Panc1 (cell line): Measurements from ENCODE around the gene DGKZ. TPM values are rescaled to one million over a fixed set of nuclear protein-coding genes. Genes with fewer than 3 reads are reported as not detected.

Experiments
- ATAC-seq: fragments of 200-7000 bp; cut with Tn5 transposase; 2 replicates; pipeline ENCODE4 v1.9.1; 2020; ENCODE audit warnings: mild to moderate bottlenecking, moderate library complexity
- BruUV-seq: library from RNA; stranded (reverse); fragments of 400-500 nt; replicated peaks from 2 replicates; lab custom pipeline; 2021; lab: Mats Ljungman, UMichigan
- CTCF ChIA-PET: fragments of 300-600 bp; sonication (Branson Sonifier 250); formaldehyde crosslinking; loops from one replicate; lab custom pipeline; 2022; ENCODE audit warnings: antibody characterized with exemption; lab: Charles Lee
- POLR2A ChIA-PET: fragments of 300-600 bp; sonication (Branson Sonifier 250); formaldehyde crosslinking; loops from one replicate; lab custom pipeline; 2022; ENCODE audit warnings: antibody characterized with exemption; lab: Charles Lee
- DNase-seq: peaks from one replicate; pipeline ENCODE4 v3.0.0-alpha.2; 2010; ENCODE audit warnings: low read depth, low spot score
- H3K27ac ChIP-seq: 2 replicates; pipeline ENCODE4 v1.5.1; 2011; ENCODE audit warnings: mild to moderate bottlenecking, low read length, inconsistent platforms
- H3K27me3 ChIP-seq: fragments of 200-500 bp; sonication (Bioruptor generic); 2 replicates; pipeline ENCODE4 v1.6.0; 2014; ENCODE audit warnings: low read length, inconsistent platforms; ENCODE audit not compliant: control insufficient read depth, insufficient read depth
- H3K36me3 ChIP-seq: fragments of 200-500 bp; sonication (Bioruptor generic); 2 replicates; pipeline ENCODE4 v1.5.1; 2014; ENCODE audit warnings: inconsistent platforms, mild to moderate bottlenecking, low read length, moderate library complexity; ENCODE audit not compliant: control insufficient read depth, insufficient read depth
- H3K4me1 ChIP-seq: 2 replicates; pipeline ENCODE4 v1.5.1; 2011; ENCODE audit warnings: inconsistent platforms, mild to moderate bottlenecking, low read length, moderate library complexity; ENCODE audit not compliant: control insufficient read depth, insufficient read depth
- H3K4me3 ChIP-seq, 2 experiments: 2 replicates each; pipeline ENCODE4 v1.5.1; 2011 to 2012; ENCODE audit warnings: low read depth in 2 of 2, low read length in 2 of 2, mild to moderate bottlenecking in 2 of 2, inconsistent platforms in 1 of 2, moderate library complexity in 1 of 2
- H3K9me3 ChIP-seq: fragments of 200-500 bp; sonication (Bioruptor generic); 2 replicates; pipeline ENCODE4 v1.5.1; 2014; ENCODE audit warnings: low read depth, mild to moderate bottlenecking, inconsistent platforms, low read length, moderate library complexity; ENCODE audit not compliant: control insufficient read depth, insufficient read depth
- POLR2AphosphoS5 ChIP-seq: IDR thresholded peaks from 2 replicates; pipeline ENCODE4 v1.6.1; 2012; ENCODE audit warnings: mild to moderate bottlenecking, low read depth, low read length, moderate library complexity
- SIN3A ChIP-seq: IDR thresholded peaks from 2 replicates; pipeline ENCODE4 v1.6.1; 2012; ENCODE audit warnings: low read depth, mild to moderate bottlenecking, low read length, moderate library complexity, borderline replicate concordance; ENCODE audit not compliant: insufficient read depth
- TCF7L2 ChIP-seq: IDR thresholded peaks from 2 replicates; pipeline ENCODE4 v1.6.1; 2011; ENCODE audit warnings: mild to moderate bottlenecking, low read depth, low read length, inconsistent platforms
- in situ Hi-C: cut with HindIII; loops from 2 replicates; pipeline ENCODE4 v1.10.0; 2016; ENCODE audit warnings: low sequenced_read_pairs, low pct_unique_long_range_greater_than_20kb
- intact Hi-C: fragments of 100-400 bp; cut with micrococcal nuclease; formaldehyde crosslinking; loops from one replicate; pipeline ENCODE4 v1.10.0; 2022; ENCODE audit not compliant: unreplicated experiment
- total RNA-seq: library from RNA; stranded (reverse); gene quantifications from one replicate; pipeline ENCODE4 v1.2.1, GENCODE V29; 2021; ENCODE audit not compliant: unreplicated experiment
- TF ChIP-seq, protein P1 (sequence below): fragments of 450-650 bp; IDR thresholded peaks from 2 replicates; pipeline ENCODE4 v1.5.1; 2017; ENCODE audit warnings: mild to moderate bottlenecking
- TF ChIP-seq, protein P2 (sequence below), 2 experiments: IDR thresholded peaks; 2 replicates each; pipeline ENCODE4 v1.6.1; 2011 to 2012; ENCODE audit warnings: low read depth in 2 of 2, control low read depth in 1 of 2, low read length in 1 of 2, mild to moderate bottlenecking in 1 of 2, moderate library complexity in 1 of 2; ENCODE audit not compliant: insufficient read depth in 1 of 2

The DGKZ gene
- total RNA-seq, 1 experiment from 2014 or later: 104 TPM

DNA sequence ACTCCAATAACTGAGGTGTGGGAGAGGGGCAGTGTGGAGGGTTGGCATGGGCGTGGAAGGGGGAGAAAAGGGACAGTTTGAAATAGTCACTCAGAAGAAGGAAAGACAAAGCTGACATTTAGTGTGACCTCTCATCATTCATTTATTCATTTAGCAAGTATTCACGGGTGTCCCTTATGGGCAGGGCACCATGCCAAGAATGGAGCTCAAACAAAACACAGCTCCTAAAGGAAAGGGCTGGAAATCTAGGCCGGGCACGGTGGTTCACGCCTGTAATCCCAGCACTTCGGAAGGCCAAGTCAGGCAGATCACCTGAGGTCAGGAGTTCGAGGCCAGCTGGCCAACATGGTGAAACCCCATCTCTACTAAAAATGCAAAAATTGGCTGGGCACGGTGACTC is 19.4 kb upstream of the DGKZ start:
- H3K27me3 ChIP-seq: peaks cover 13% of the 10 kb centered on the region
- DNase-seq (no peak), ATAC-seq (no peak)
- in situ Hi-C loops (no loop called here), intact Hi-C loops (no loop called here)
- CTCF ChIA-PET: no interaction called here
- no peak overlapping the region for H3K4me3 ChIP-seq
- TF ChIP-seq TCF7L2 (no peak), SIN3A (no peak), POLR2AphosphoS5 (no peak)
- TF ChIP-seq, protein P1, sequence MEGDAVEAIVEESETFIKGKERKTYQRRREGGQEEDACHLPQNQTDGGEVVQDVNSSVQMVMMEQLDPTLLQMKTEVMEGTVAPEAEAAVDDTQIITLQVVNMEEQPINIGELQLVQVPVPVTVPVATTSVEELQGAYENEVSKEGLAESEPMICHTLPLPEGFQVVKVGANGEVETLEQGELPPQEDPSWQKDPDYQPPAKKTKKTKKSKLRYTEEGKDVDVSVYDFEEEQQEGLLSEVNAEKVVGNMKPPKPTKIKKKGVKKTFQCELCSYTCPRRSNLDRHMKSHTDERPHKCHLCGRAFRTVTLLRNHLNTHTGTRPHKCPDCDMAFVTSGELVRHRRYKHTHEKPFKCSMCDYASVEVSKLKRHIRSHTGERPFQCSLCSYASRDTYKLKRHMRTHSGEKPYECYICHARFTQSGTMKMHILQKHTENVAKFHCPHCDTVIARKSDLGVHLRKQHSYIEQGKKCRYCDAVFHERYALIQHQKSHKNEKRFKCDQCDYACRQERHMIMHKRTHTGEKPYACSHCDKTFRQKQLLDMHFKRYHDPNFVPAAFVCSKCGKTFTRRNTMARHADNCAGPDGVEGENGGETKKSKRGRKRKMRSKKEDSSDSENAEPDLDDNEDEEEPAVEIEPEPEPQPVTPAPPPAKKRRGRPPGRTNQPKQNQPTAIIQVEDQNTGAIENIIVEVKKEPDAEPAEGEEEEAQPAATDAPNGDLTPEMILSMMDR: no peak
- TF ChIP-seq, protein P2, sequence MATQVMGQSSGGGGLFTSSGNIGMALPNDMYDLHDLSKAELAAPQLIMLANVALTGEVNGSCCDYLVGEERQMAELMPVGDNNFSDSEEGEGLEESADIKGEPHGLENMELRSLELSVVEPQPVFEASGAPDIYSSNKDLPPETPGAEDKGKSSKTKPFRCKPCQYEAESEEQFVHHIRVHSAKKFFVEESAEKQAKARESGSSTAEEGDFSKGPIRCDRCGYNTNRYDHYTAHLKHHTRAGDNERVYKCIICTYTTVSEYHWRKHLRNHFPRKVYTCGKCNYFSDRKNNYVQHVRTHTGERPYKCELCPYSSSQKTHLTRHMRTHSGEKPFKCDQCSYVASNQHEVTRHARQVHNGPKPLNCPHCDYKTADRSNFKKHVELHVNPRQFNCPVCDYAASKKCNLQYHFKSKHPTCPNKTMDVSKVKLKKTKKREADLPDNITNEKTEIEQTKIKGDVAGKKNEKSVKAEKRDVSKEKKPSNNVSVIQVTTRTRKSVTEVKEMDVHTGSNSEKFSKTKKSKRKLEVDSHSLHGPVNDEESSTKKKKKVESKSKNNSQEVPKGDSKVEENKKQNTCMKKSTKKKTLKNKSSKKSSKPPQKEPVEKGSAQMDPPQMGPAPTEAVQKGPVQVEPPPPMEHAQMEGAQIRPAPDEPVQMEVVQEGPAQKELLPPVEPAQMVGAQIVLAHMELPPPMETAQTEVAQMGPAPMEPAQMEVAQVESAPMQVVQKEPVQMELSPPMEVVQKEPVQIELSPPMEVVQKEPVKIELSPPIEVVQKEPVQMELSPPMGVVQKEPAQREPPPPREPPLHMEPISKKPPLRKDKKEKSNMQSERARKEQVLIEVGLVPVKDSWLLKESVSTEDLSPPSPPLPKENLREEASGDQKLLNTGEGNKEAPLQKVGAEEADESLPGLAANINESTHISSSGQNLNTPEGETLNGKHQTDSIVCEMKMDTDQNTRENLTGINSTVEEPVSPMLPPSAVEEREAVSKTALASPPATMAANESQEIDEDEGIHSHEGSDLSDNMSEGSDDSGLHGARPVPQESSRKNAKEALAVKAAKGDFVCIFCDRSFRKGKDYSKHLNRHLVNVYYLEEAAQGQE (IDR thresholded peaks at IDR 0.05; ENCODE audit: insufficient read depth in 1 of 2, low read depth in 2 of 2, low read length in 1 of 2): no peak
- H3K27ac ChIP-seq: no peak overlapping the region
- POLR2A ChIA-PET: no interaction called here
- no TSS peak for BruUV-seq
- H3K4me1 ChIP-seq: no peaks in the 10 kb centered on the region
- H3K36me3 ChIP-seq: no peaks in the 10 kb centered on the region
- no peaks in the 10 kb centered on the region for H3K9me3 ChIP-seq

DNA sequence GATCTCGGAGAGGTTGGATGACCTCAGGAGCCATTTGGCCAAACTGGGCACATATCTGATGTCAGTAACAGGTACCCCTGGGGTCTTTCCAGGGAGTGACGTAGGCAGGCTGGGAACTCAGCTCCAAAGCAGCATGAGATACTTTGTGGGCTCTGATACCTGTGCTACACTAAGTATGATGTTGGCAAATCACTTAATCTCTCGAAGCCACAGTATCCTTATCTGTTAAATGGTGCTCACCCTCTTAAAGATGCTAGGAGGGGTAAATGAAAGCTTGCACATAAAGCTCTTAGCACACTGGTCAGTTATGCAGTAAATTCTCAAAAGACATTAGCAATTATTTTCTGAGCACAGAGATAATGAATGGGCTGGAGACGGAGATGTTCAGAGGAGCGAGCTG is 17.1 kb upstream of the DGKZ start:
- Histone ChIP-seq H3K4me3 (no peak overlapping the region), H3K4me1 (no peaks in the 10 kb centered on the region), H3K27me3 (peaks cover 13% of the 10 kb centered on the region), H3K9me3 (no peaks in the 10 kb centered on the region), H3K27ac (no peak overlapping the region), H3K36me3 (no peaks in the 10 kb centered on the region)
- ChIA-PET POLR2A (no interaction called here), CTCF (interaction anchor here (0.5 to 0.8 kb wide), 2 partner anchors 11 to 20 kb away, joined by 3 read pairs; no protein-coding TSS in a partner anchor)
- DNase-seq (no peak), ATAC-seq (no peak)
- in situ Hi-C loops: no loop called here
- no TSS peak for BruUV-seq
- intact Hi-C loops: no loop called here
- TF ChIP-seq, protein P1: no peak
- TF ChIP-seq TCF7L2 (no peak), SIN3A (no peak), POLR2AphosphoS5 (no peak)
- TF ChIP-seq, protein P2 (IDR thresholded peaks at IDR 0.05; ENCODE audit: insufficient read depth in 1 of 2, low read depth in 2 of 2, low read length in 1 of 2): no peak
